ENCODE results near the gene LINGO4.

The LINGO4 gene

GRCh38 chr1:151801310-151801820 is 3.9 kb downstream of the LINGO4 start:
- TF ChIP-seq PATZ1 (CRISPR knock-in tag; IDR thresholded peaks at IDR 0.05; ENCODE audit: borderline replicate concordance) = no peak
- no peak for TF ChIP-seq CREB5 (CRISPR knock-in tag; IDR thresholded peaks at IDR 0.05; ENCODE audit: low read depth)
- TF ChIP-seq RARB (CRISPR knock-in tag; IDR thresholded peaks at IDR 0.05) = no peak
- no peak for TF ChIP-seq ZFP3 (CRISPR knock-in tag; IDR thresholded peaks at IDR 0.05)
- TF ChIP-seq GLIS3 (CRISPR knock-in tag; IDR thresholded peaks at IDR 0.05) = no peak
- no peak for TF ChIP-seq ZC3H10 (CRISPR knock-in tag; IDR thresholded peaks at IDR 0.05)
- TF ChIP-seq ISL1 (CRISPR knock-in tag; IDR thresholded peaks at IDR 0.05) = no peak
- TF ChIP-seq ESRRG (CRISPR knock-in tag; IDR thresholded peaks at IDR 0.05) = no peak
- TF ChIP-seq PPARA (CRISPR knock-in tag; IDR thresholded peaks at IDR 0.05; ENCODE audit: borderline replicate concordance) = no peak
- TF ChIP-seq CSDC2 (CRISPR knock-in tag; IDR thresholded peaks at IDR 0.05) = no peak
- TF ChIP-seq TCF4 (CRISPR knock-in tag; IDR thresholded peaks at IDR 0.05; ENCODE audit: borderline replicate concordance) = no peak
- no peak for TF ChIP-seq TSHZ2 (CRISPR knock-in tag; IDR thresholded peaks at IDR 0.05)
- TF ChIP-seq SNAI2 (CRISPR knock-in tag; IDR thresholded peaks at IDR 0.05) = no peak
- no peak for TF ChIP-seq ARNTL (CRISPR knock-in tag; IDR thresholded peaks at IDR 0.05; ENCODE audit: borderline replicate concordance, low read depth)
- no peak for TF ChIP-seq CSRNP3 (CRISPR knock-in tag; IDR thresholded peaks at IDR 0.05)
- no peak for TF ChIP-seq TOX (CRISPR knock-in tag; IDR thresholded peaks at IDR 0.05; ENCODE audit: borderline replicate concordance)
- no peak for TF ChIP-seq ZFP30 (CRISPR knock-in tag; IDR thresholded peaks at IDR 0.05)
- no peak for TF ChIP-seq POU6F1 (CRISPR knock-in tag; IDR thresholded peaks at IDR 0.05; ENCODE audit: borderline replicate concordance, low read depth)
- TF ChIP-seq ZNF70 (CRISPR knock-in tag; IDR thresholded peaks at IDR 0.05) = no peak
- ATAC-seq = no peak

- TF ChIP-seq CREB5 (CRISPR knock-in tag; IDR thresholded peaks at IDR 0.05; ENCODE audit: low read depth) (no peak), SNAI2 (CRISPR knock-in tag; IDR thresholded peaks at IDR 0.05) (no peak), BACH2 (CRISPR knock-in tag; IDR thresholded peaks at IDR 0.05; ENCODE audit: borderline replicate concordance) (no peak), ZC3H10 (CRISPR knock-in tag; IDR thresholded peaks at IDR 0.05) (no peak), PPARA (CRISPR knock-in tag; IDR thresholded peaks at IDR 0.05; ENCODE audit: borderline replicate concordance) (no peak), POU6F1 (CRISPR knock-in tag; IDR thresholded peaks at IDR 0.05; ENCODE audit: borderline replicate concordance, low read depth) (no peak), ARNTL (CRISPR knock-in tag; IDR thresholded peaks at IDR 0.05; ENCODE audit: borderline replicate concordance, low read depth) (no peak), ZNF8 (CRISPR knock-in tag; IDR thresholded peaks at IDR 0.05) (no peak), RARB (CRISPR knock-in tag; IDR thresholded peaks at IDR 0.05) (no peak), CSDC2 (CRISPR knock-in tag; IDR thresholded peaks at IDR 0.05) (no peak), ESRRG (CRISPR knock-in tag; IDR thresholded peaks at IDR 0.05) (no peak), CSRNP3 (CRISPR knock-in tag; IDR thresholded peaks at IDR 0.05) (no peak)
- no peak for ATAC-seq
Observed at GRCh38 chr1:151800830-151801229, 4.4 kb downstream of the LINGO4 start.
